ENCODE measurements around the gene RNF213.

The RNF213 gene

GRCh38 chr17:80446645-80447405, 186.2 kb downstream of the RNF213 start:
- no peak for DNase-seq (ENCODE audit: low read depth in 4 of 4, low spot score in 1 of 4)

- DNase-seq (ENCODE audit: low read depth in 4 of 4, low spot score in 1 of 4), result no peak
Observed at GRCh38 chr17:80447790-80448189, 187.1 kb downstream of the RNF213 start.

Data from stimulated activated CD4-positive, alpha-beta T cell treated with anti-CD3 and anti-CD28 coated beads, Interleukin-1b, Interleukin-23, amount 100 ng/mL, for 24 hours (primary cell).